A549 (cell line): ENCODE results near the gene IGFL2. TPM values are rescaled to one million over a fixed set of nuclear protein-coding genes. Genes with fewer than 3 reads are reported as not detected.
A peak's percentile ranks its signal among the peaks of the same experiment; 100 is the strongest.

Experiments used
- ATAC-seq, 2 experiments: fragments of 200-7000 bp in 1 of 2; fragments of >200 bp in 1 of 2; cut with Nextera tagmentation in 1 of 2; cut with Tn5 transposase in 1 of 2; 3 replicates each; pipeline versions ENCODE4 v1.8.0 to v1.9.1; 2018 to 2020; ENCODE audit warnings: mild to moderate bottlenecking in 1 of 2, moderate library complexity in 1 of 2
- CTCF ChIA-PET: fragments of 300-600 bp; sonication (Branson Sonifier 250); formaldehyde crosslinking; extraction: SDS; loops from one replicate; lab custom pipeline; 2021; ENCODE audit warnings: antibody characterized with exemption, inconsistent platforms; lab: Yijun Ruan, JAX
- POLR2A ChIA-PET: fragments of 350-600 bp; formaldehyde crosslinking; extraction: SDS; loops from one replicate; lab custom pipeline; 2021; ENCODE audit warnings: antibody characterized with exemption, inconsistent platforms; lab: Yijun Ruan, JAX
- DNase-seq, 2 experiments: peaks; one replicate each; pipeline versions ENCODE4 v3.0.0 to v3.0.0-alpha.2; 2011 to 2016; ENCODE audit warnings: low read depth in 1 of 2, low spot score in 1 of 2
- FAIRE-seq: peaks from 2 replicates; lab custom pipeline; 2011; peaks lifted over from hg19 to GRCh38; lab: Jason Lieb, UNC
- H3K27ac ChIP-seq, 2 experiments: fragments of >200 bp; sonication (Bioruptor Twin); formaldehyde crosslinking; 3 replicates each; pipeline ENCODE4 v1.5.1; 2016 to 2017
- H3K4me1 ChIP-seq: fragments of >200 bp; sonication (Bioruptor Twin); formaldehyde crosslinking; 3 replicates; pipeline ENCODE4 v1.6.1; 2016
- H3K4me2 ChIP-seq: fragments of >200 bp; sonication (Bioruptor Twin); formaldehyde crosslinking; 3 replicates; pipeline ENCODE4 v1.6.1; 2016
- H3K4me3 ChIP-seq: fragments of >200 bp; sonication (Bioruptor Twin); formaldehyde crosslinking; 3 replicates; pipeline ENCODE4 v1.5.1; 2016
- H3K9me3 ChIP-seq: fragments of >200 bp; sonication (Bioruptor Twin); formaldehyde crosslinking; 3 replicates; pipeline ENCODE4 v1.6.1; 2016
- BHLHE40 ChIP-seq: IDR thresholded peaks from 2 replicates; pipeline ENCODE4 v1.6.1; 2012; ENCODE audit warnings: low read depth, low read length, inconsistent platforms
- CHD4 ChIP-seq: fragments of 200-600 bp; sonication (generic); IDR thresholded peaks from 2 replicates; pipeline ENCODE4 v1.6.1; 2016; ENCODE audit warnings: antibody characterized with exemption, mild to moderate bottlenecking, borderline replicate concordance
- FOSL2 ChIP-seq, 2 experiments: fragments of 450-650 bp in 1 of 2; fragments of >200 bp in 1 of 2; sonication (Bioruptor Twin) in 1 of 2; formaldehyde crosslinking; IDR thresholded peaks; 2 replicates each; pipeline versions ENCODE4 v1.5.0 to v1.6.1; 2016 to 2020; ENCODE audit warnings: mild to moderate bottlenecking in 1 of 2, moderate library complexity in 1 of 2
- FOXS1 ChIP-seq: fragments of 250-450 bp; sonication (Bioruptor Pico); IDR thresholded peaks from 2 replicates; pipeline ENCODE4 v1.5.0; 2020; ENCODE audit warnings: mild to moderate bottlenecking, moderate library complexity
- KDM1A ChIP-seq: fragments of 200-600 bp; sonication (generic); IDR thresholded peaks from 2 replicates; pipeline ENCODE4 v1.6.1; 2016; ENCODE audit warnings: low read depth, mild to moderate bottlenecking
- MAZ ChIP-seq: fragments of 150-350 bp; IDR thresholded peaks from 2 replicates; pipeline ENCODE4 v1.6.1; 2014; ENCODE audit warnings: antibody characterized with exemption, low read depth, low read length, borderline replicate concordance
- RFX5 ChIP-seq: fragments of 450-650 bp; IDR thresholded peaks from 2 replicates; pipeline ENCODE4 v1.7.1; 2014; ENCODE audit warnings: antibody characterized with exemption, mild to moderate bottlenecking, moderate library complexity
- RNF2 ChIP-seq: fragments of 200-600 bp; sonication (generic); IDR thresholded peaks from 2 replicates; pipeline ENCODE4 v1.6.1; 2016; ENCODE audit warnings: low read depth, mild to moderate bottlenecking, antibody characterized with exemption, moderate library complexity, borderline replicate concordance
- TP53 ChIP-seq: fragments of 250-450 bp; sonication (Bioruptor Pico); IDR thresholded peaks from 2 replicates; pipeline ENCODE4 v1.5.0; 2021; ENCODE audit warnings: mild to moderate bottlenecking, moderate library complexity
- WGBS: methylation state at CpG from one replicate; pipeline ENCODE4 v1.1.6; 2017; ENCODE audit errors: missing lambda C conversion rate; 5-methylcytosine and 5-hydroxymethylcytosine counted together
- polyA plus RNA-seq, 4 experiments: library from polyadenylated mRNA; depleted of rRNA in 3 of 4; stranded (reverse); fragments of >200 nt; fragmentation: RNase III in 1 of 4; extraction: RNeasy Plus Mini Kit Qiagen cat#74134 plus additional on column Dnase treatment in 1 of 4; gene quantifications; 2 replicates in 3 of 4; 3 replicates in 1 of 4; pipeline ENCODE4 v1.2.3, GENCODE V29; 2011 to 2017
- TF ChIP-seq, protein P1 (sequence below): IDR thresholded peaks from 2 replicates; pipeline ENCODE4 v1.6.1; 2012
- TF ChIP-seq, protein P2 (sequence below): fragments of 200-600 bp; sonication (generic); IDR thresholded peaks from 2 replicates; pipeline ENCODE4 v1.6.1; 2016; ENCODE audit warnings: antibody characterized with exemption, mild to moderate bottlenecking, moderate library complexity
- TF ChIP-seq, protein P3 (sequence below): IDR thresholded peaks from 2 replicates; pipeline ENCODE4 v1.6.1; 2012; ENCODE audit warnings: low read depth, borderline replicate concordance
- TF ChIP-seq, protein P4 (sequence below): fragments of 150-350 bp; IDR thresholded peaks from 2 replicates; pipeline ENCODE4 v1.6.1; 2014; ENCODE audit warnings: low read depth, mild to moderate bottlenecking, low read length
- TF ChIP-seq, protein P5 (sequence below): fragments of 450-650 bp; IDR thresholded peaks from 2 replicates; pipeline ENCODE4 v1.6.1; 2014; ENCODE audit warnings: antibody characterized with exemption
- TF ChIP-seq, protein P6 (sequence below): fragments of 250-450 bp; sonication (Bioruptor Pico); IDR thresholded peaks from 2 replicates; pipeline ENCODE4 v1.5.0; 2021; ENCODE audit warnings: mild to moderate bottlenecking, moderate library complexity, borderline replicate concordance

Gene IGFL2
- polyA plus RNA-seq, 2 of the 4 experiments (the other 2 are of a cell fraction): 0.78 to 1.1 TPM

DNA sequence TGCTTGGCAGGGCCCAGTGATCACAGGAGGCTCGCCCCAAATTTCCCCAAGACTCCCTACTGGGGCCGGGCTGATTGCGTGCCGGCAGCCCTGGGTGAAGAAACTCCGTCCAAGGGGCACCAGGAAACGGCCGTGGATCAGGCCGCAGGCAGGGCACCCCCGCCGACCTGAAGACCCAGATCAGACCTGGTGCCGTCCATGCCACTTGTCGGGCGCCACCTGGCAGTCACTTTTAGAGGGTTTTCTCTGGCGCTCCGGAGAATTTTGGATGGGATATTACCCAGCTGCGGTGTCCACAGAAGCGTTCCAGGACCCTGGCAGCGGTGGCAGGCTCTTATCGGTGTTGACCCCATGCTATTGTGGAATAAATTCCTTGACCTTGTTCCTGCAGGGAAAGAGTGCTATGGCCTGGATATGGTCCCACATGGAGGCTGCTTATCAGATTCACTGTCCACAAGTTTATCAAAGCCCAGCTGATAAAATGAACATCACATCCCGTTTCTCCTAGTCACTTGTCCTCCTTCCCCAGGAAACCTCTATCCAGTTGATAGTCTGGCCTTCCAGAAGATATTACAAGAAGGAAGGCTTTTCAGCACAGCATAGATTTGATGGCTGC is 38.2 kb downstream of the IGFL2 start:
- Histone ChIP-seq H3K9me3 (no peaks in the 10 kb centered on the region), H3K4me2 (no peak overlapping the region), H3K27ac (peak overlapping the region in 1 of 2 experiments; percentile 65; a peak in 2 of 6 replicates), H3K4me3 (no peak overlapping the region), H3K4me1 (peaks cover 42% of the 10 kb centered on the region)
- 87% methylated on average over 19 of the region's 20 CpGs for WGBS
- ATAC-seq (no peak), DNase-seq (no peak), FAIRE-seq (no peak)
- TF ChIP-seq, protein P1, sequence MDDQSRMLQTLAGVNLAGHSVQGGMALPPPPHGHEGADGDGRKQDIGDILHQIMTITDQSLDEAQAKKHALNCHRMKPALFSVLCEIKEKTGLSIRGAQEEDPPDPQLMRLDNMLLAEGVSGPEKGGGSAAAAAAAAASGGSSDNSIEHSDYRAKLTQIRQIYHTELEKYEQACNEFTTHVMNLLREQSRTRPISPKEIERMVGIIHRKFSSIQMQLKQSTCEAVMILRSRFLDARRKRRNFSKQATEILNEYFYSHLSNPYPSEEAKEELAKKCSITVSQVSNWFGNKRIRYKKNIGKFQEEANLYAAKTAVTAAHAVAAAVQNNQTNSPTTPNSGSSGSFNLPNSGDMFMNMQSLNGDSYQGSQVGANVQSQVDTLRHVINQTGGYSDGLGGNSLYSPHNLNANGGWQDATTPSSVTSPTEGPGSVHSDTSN: no peak
- TF ChIP-seq FOXS1 (no peak), CHD4 (no peak), TP53 (CRISPR knock-in tag) (no peak), KDM1A (no peak), FOSL2 (IDR thresholded peaks at IDR 0.05) (no peak), FOSL2 (CRISPR knock-in tag; IDR thresholded peaks at IDR 0.05) (no peak), BHLHE40 (no peak), MAZ (no peak)
- CTCF ChIA-PET: interaction anchor here (0.6 to 3.9 kb wide), 9 partner anchors 11 to 219 kb away, joined by 3 to 30 read pairs (median 5); no protein-coding TSS in a partner anchor
- POLR2A ChIA-PET: interaction anchor here (1.0 kb wide), 1 partner anchor 109 kb away, joined by 3 read pairs; no protein-coding TSS in a partner anchor

DNA sequence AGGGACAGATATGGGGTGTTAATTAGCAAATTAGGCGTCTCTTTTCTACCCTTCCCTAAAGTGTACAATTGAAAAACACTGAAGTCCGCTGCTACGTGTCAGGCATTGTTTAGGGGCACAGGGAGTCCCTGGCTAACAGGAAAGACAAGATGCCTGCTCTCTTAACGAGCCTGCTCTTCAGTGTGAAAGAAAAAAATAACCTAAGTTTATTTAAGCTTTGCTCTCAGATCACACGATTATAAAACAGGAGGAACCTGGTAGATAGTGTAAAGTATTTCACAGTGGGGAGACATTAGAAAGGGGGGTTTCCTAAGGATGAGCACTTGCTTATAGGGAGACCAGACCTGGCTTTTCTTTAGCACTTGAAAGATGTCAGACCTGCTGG is 38.7 kb downstream of the IGFL2 start:
- CTCF ChIA-PET: interaction anchor here (0.6 to 3.9 kb wide), 8 partner anchors 12 to 219 kb away, joined by 3 to 30 read pairs (median 5); no protein-coding TSS in a partner anchor
- TF ChIP-seq, protein P2, sequence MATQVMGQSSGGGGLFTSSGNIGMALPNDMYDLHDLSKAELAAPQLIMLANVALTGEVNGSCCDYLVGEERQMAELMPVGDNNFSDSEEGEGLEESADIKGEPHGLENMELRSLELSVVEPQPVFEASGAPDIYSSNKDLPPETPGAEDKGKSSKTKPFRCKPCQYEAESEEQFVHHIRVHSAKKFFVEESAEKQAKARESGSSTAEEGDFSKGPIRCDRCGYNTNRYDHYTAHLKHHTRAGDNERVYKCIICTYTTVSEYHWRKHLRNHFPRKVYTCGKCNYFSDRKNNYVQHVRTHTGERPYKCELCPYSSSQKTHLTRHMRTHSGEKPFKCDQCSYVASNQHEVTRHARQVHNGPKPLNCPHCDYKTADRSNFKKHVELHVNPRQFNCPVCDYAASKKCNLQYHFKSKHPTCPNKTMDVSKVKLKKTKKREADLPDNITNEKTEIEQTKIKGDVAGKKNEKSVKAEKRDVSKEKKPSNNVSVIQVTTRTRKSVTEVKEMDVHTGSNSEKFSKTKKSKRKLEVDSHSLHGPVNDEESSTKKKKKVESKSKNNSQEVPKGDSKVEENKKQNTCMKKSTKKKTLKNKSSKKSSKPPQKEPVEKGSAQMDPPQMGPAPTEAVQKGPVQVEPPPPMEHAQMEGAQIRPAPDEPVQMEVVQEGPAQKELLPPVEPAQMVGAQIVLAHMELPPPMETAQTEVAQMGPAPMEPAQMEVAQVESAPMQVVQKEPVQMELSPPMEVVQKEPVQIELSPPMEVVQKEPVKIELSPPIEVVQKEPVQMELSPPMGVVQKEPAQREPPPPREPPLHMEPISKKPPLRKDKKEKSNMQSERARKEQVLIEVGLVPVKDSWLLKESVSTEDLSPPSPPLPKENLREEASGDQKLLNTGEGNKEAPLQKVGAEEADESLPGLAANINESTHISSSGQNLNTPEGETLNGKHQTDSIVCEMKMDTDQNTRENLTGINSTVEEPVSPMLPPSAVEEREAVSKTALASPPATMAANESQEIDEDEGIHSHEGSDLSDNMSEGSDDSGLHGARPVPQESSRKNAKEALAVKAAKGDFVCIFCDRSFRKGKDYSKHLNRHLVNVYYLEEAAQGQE: no peak
- no peak for TF ChIP-seq RNF2
- TF ChIP-seq, protein P3, sequence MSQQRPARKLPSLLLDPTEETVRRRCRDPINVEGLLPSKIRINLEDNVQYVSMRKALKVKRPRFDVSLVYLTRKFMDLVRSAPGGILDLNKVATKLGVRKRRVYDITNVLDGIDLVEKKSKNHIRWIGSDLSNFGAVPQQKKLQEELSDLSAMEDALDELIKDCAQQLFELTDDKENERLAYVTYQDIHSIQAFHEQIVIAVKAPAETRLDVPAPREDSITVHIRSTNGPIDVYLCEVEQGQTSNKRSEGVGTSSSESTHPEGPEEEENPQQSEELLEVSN: no peak
- TF ChIP-seq, protein P4, sequence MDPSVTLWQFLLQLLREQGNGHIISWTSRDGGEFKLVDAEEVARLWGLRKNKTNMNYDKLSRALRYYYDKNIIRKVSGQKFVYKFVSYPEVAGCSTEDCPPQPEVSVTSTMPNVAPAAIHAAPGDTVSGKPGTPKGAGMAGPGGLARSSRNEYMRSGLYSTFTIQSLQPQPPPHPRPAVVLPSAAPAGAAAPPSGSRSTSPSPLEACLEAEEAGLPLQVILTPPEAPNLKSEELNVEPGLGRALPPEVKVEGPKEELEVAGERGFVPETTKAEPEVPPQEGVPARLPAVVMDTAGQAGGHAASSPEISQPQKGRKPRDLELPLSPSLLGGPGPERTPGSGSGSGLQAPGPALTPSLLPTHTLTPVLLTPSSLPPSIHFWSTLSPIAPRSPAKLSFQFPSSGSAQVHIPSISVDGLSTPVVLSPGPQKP: no peak
- no peak for TF ChIP-seq RFX5
- TF ChIP-seq, protein P5, sequence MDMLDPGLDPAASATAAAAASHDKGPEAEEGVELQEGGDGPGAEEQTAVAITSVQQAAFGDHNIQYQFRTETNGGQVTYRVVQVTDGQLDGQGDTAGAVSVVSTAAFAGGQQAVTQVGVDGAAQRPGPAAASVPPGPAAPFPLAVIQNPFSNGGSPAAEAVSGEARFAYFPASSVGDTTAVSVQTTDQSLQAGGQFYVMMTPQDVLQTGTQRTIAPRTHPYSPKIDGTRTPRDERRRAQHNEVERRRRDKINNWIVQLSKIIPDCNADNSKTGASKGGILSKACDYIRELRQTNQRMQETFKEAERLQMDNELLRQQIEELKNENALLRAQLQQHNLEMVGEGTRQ: no peak
- TF ChIP-seq, protein P6, sequence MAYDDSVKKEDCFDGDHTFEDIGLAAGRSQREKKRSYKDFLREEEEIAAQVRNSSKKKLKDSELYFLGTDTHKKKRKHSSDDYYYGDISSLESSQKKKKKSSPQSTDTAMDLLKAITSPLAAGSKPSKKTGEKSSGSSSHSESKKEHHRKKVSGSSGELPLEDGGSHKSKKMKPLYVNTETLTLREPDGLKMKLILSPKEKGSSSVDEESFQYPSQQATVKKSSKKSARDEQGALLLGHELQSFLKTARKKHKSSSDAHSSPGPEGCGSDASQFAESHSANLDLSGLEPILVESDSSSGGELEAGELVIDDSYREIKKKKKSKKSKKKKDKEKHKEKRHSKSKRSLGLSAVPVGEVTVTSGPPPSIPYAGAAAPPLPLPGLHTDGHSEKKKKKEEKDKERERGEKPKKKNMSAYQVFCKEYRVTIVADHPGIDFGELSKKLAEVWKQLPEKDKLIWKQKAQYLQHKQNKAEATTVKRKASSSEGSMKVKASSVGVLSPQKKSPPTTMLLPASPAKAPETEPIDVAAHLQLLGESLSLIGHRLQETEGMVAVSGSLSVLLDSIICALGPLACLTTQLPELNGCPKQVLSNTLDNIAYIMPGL (CRISPR knock-in tag): no peak
- POLR2A ChIA-PET: no interaction called here
- WGBS: 61% methylated on average over 5 of the region's 5 CpGs
- no peak for FAIRE-seq
- Histone ChIP-seq H3K9me3 (no peaks in the 10 kb centered on the region), H3K4me2 (no peak overlapping the region), H3K4me1 (peaks cover 42% of the 10 kb centered on the region), H3K27ac (peak overlapping the region in 1 of 2 experiments; percentile 36; a peak in 1 of 6 replicates), H3K4me3 (no peak overlapping the region)
- ATAC-seq: no peak
- DNase-seq: no peak
